GM12872 (cell line): ENCODE data around the gene CNTD1.

ENCODE experiments used
- TF ChIP-seq, protein P1 (sequence below): IDR thresholded peaks from 3 replicates; pipeline ENCODE4 v1.5.1; 2011; ENCODE audit warnings: low read depth, mild to moderate bottlenecking, low read length, moderate library complexity; ENCODE audit not compliant: insufficient read depth

Gene CNTD1

DNA sequence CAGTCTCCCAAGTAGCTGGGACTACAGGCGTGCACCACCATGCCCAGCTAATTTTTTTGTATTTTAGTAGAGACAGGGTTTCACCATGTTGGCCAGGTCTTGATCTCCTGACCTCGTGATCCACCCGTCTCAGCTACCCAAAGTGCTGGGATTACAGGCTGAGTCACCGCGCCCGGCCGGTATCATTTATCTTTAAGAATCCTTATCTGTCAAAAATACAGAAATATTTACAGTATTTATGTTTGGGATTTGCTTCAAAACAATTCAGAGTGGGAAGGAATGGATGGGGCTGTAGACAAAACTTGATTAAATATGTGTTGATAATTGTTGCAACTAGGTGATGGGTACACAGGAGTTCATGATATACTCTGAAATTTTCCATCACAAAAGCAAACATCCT lies 22.5 kb downstream of the CNTD1 start:
- TF ChIP-seq, protein P1, sequence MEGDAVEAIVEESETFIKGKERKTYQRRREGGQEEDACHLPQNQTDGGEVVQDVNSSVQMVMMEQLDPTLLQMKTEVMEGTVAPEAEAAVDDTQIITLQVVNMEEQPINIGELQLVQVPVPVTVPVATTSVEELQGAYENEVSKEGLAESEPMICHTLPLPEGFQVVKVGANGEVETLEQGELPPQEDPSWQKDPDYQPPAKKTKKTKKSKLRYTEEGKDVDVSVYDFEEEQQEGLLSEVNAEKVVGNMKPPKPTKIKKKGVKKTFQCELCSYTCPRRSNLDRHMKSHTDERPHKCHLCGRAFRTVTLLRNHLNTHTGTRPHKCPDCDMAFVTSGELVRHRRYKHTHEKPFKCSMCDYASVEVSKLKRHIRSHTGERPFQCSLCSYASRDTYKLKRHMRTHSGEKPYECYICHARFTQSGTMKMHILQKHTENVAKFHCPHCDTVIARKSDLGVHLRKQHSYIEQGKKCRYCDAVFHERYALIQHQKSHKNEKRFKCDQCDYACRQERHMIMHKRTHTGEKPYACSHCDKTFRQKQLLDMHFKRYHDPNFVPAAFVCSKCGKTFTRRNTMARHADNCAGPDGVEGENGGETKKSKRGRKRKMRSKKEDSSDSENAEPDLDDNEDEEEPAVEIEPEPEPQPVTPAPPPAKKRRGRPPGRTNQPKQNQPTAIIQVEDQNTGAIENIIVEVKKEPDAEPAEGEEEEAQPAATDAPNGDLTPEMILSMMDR: no peak

DNA sequence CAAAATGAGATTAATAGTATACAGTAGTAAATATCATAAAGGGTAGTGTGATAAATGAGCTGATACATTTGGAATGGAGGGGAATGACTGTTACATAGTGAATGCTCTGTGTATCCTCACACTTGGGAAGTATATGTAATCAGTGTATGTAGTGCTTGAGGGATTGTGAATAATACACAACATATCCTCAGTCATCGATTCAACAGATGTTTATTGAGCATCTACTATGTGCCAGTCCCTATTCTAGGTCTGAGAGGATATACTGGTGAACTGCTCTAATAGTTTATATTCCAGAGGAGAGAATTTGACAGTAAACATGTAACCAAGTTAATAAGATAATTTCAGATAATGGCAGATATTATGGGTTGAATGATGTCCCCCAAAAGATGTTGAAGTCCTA lies 28.8 kb downstream of the CNTD1 start:
- TF ChIP-seq, protein P1: no peak

DNA sequence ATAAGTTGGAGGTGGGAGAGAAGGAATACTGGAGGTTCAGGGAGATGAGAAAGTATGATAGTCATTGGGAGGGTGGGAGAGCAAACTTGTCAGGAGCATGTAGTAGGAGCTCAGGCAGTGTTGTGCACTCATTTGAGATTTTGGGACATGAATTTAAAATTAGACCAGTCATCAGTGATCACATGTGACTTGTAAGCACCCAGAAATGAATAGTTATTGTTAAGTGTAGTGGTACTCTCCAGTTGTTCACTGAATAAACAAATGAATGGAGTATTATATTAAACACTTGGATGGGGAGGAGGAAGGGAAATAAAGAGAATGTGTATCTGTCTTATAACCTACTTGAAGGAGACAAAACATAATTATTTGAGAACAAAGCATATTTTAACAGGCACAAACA lies 32.3 kb downstream of the CNTD1 start:
- TF ChIP-seq, protein P1: no peak

DNA sequence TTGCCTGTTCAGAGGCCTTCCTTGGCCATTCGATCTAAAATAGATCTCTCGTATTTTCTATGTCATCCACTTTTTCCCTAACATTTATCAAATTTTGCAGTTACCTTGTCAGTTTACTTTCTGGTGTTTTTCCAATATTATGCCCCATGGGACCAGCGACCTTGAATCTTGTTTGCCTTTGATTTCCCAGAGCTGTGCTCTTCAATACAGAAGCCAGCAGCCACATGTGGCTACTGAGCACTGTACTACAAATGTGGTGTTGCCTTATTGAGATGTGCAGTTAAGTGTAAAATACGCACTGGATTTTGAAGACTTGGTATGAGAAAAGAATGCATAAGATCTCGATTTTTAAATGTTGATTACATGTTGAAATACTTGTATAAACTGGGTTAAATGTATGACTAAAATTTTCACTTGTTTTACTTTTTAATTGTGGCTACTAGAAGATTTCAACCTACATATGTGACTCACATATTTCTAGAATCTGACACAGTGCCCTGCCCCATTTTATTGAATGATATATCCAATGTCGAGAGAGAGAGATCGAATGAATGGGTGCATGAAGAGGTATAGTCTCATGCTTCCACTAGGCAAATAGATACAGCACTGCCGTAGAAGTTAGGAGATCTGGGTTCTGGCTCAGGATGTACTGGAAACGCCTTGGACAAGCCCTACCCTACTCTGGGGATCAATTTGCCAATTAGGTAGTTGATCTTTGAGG lies 33.7 kb downstream of the CNTD1 start:
- TF ChIP-seq, protein P1: no peak

DNA sequence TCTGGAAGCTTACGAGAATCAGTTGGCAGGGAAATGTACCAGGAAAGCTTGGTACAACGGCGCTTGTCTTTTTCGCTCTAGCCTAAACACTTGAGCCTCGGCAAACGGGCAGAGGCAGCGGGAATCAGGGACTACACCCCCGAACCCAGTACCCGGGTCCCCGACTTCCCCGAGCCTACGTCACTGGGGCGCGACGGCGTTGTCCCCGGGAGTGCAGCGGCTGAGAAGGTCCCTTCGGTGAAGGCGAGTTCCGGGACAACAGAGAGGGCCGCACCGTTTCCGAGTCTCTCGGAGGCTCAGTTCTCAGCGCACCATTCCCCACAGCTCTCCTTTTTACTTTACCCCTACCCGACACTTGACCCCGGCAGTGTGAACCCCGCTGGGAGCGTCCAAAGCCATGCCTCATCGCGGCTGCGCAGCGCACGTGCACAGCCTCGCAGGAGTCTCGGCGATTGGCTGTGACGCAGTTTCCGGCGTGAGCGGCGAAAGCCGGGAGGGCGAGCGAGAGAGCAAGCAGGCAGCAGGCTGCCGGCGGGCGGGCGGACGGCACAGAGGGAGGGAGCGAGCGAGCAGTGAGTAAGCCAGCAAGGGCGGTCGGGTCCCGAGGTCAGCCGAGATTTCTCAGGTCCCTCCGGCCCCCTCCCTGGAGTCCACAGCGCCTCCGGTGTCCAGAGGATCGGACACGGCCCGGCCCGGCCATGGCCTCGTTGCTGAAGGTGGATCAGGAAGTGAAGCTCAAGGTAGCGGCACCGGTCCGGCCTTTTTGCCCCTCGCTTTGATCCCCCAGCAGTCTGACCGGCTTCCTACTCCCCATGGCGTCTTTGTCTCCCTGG lies 34.5 kb downstream of the CNTD1 start, which contains the start of gene PSME3:
Gene PSME3 (plus strand): TSS at position 464 of the 833 bp plus-strand sequence. CDS start 235 bp downstream, at position 699.
- TF ChIP-seq, protein P1: 0 out of 3 replicates have a peak, but pooled peaks have one; percentile 3

DNA sequence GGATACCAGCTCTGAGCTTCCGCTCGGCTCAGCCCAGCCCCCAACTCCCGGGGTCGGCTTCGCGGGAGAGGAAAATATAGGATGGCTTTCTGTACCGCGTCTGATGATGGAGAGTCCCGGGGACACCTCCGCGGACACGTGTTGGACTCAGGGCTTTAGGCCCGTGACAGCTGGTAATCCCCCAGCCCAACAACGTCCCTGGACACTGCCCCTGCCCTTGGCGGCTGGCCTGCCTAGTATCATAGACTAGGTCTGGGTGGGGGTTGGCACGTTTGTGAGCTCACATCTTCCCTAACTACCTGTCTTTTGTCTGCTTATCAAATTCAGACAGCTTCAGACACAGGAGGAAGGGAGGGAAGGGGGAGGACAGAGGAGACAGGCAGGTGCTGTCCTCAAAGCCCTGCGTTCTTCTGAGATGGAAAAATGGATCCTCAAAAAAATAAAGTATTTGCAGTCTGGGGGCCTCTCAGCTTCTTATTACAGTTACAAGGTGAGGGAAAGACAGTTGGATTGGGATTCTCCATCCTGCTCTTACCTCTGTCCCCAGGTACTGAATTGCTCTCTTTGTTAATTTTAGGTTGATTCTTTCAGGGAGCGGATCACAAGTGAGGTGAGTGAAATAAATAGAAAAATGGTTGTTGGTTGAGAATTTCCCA lies 35.2 kb downstream of the CNTD1 start:
- TF ChIP-seq, protein P1: no peak

DNA sequence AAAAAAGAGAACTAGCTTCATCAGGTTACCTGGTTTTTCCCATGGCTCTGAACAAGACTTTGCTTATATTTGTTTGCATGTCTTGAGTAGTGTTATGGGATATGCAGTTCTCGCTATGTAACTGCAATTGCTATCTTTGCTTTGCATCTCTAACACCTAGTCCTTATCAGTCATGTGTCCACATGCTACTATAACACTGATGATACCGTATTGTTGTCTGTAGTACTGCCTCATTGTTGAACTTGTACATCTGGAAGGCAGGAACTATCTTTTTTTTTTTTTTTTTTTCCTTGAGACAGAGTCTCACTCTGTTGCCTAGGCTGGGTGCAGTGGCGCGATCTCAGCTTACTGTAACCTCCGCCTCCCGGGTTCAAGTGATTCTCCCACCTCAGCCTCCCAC lies 37.1 kb downstream of the CNTD1 start:
- TF ChIP-seq, protein P1: no peak
